ENCODE results near the gene GRM3. TPM values are rescaled to one million over a fixed set of nuclear protein-coding genes. Genes with fewer than 3 reads are reported as not detected.
A peak's percentile ranks its signal among the peaks of the same experiment; 100 is the strongest.

GRM3 gene
- total RNA-seq, 1 experiment from 2014 or later, result not detected

GRCh38 chr7:86786376-86786775 is 142.7 kb downstream of the GRM3 start:
- DNase-seq (ENCODE audit: low read depth), result no peak

GRCh38 chr7:86788948-86789347 is 145.2 kb downstream of the GRM3 start:
- no peak for DNase-seq (ENCODE audit: low read depth)

- no peak for DNase-seq (ENCODE audit: low read depth)
Measured at GRCh38 chr7:86790383-86790782, 146.7 kb downstream of the GRM3 start.

- DNase-seq (ENCODE audit: low read depth), result no peak
Measured at GRCh38 chr7:86792260-86792659, 148.6 kb downstream of the GRM3 start.

- DNase-seq (ENCODE audit: low read depth), result no peak
Measured at GRCh38 chr7:86793136-86793535, 149.4 kb downstream of the GRM3 start.

GRCh38 chr7:86814661-86815379 is 171.1 kb downstream of the GRM3 start:
- peak; percentile 7 for DNase-seq (ENCODE audit: low read depth)

- DNase-seq (ENCODE audit: low read depth), result no peak
Measured at GRCh38 chr7:86815556-86815955, 171.8 kb downstream of the GRM3 start.

GRCh38 chr7:86818903-86819302 is 175.2 kb downstream of the GRM3 start:
- no peak for DNase-seq (ENCODE audit: low read depth)

GRCh38 chr7:86823769-86824168 is 180.1 kb downstream of the GRM3 start:
- no peak for DNase-seq (ENCODE audit: low read depth)

- no peak for DNase-seq (ENCODE audit: low read depth)
Measured at GRCh38 chr7:86825264-86825663, 181.6 kb downstream of the GRM3 start.

GRCh38 chr7:86826948-86827347 is 183.2 kb downstream of the GRM3 start:
- no peak for DNase-seq (ENCODE audit: low read depth)

- no peak for DNase-seq (ENCODE audit: low read depth)
Measured at GRCh38 chr7:86833360-86833759, 189.7 kb downstream of the GRM3 start.

GRCh38 chr7:86837235-86837634 is 193.5 kb downstream of the GRM3 start:
- no peak for DNase-seq (ENCODE audit: low read depth)

- no peak for DNase-seq (ENCODE audit: low read depth)
Measured at GRCh38 chr7:86844608-86845007, 200.9 kb downstream of the GRM3 start.

GRCh38 chr7:86846494-86847190 is 202.9 kb downstream of the GRM3 start:
- no peak for DNase-seq (ENCODE audit: low read depth)

GRCh38 chr7:86848226-86848625 is 204.5 kb downstream of the GRM3 start:
- DNase-seq (ENCODE audit: low read depth), result no peak

- no peak for DNase-seq (ENCODE audit: low read depth)
Measured at GRCh38 chr7:86851566-86851965, 207.9 kb downstream of the GRM3 start.

- DNase-seq (ENCODE audit: low read depth), result no peak
Measured at GRCh38 chr7:86863452-86863851, 219.7 kb downstream of the GRM3 start.

- no peak for DNase-seq (ENCODE audit: low read depth)
Measured at GRCh38 chr7:86867163-86867762, 223.6 kb downstream of the GRM3 start.

GRCh38 chr7:86876146-86876545 is 232.4 kb downstream of the GRM3 start:
- DNase-seq (ENCODE audit: low read depth), result no peak

GRCh38 chr7:86884152-86884551 is 240.4 kb downstream of the GRM3 start:
- DNase-seq (ENCODE audit: low read depth), result no peak

GRCh38 chr7:86889501-86889900 is 245.8 kb downstream of the GRM3 start:
- no peak for DNase-seq (ENCODE audit: low read depth)

GRCh38 chr7:86898171-86898570 is 254.5 kb downstream of the GRM3 start:
- no peak for DNase-seq (ENCODE audit: low read depth)

Measured in Daoy (cell line).